Calu3 (cell line): ENCODE measurements around the gene DRC7. TPM values are rescaled to one million over a fixed set of nuclear protein-coding genes. Genes with fewer than 3 reads are reported as not detected.

Experiments
- BruUV-seq: library from RNA; stranded (reverse); fragments of 400-500 nt; replicated peaks from 2 replicates; lab custom pipeline; 2021; lab: Mats Ljungman, UMichigan
- CTCF ChIA-PET: fragments of 300-600 bp; sonication (Branson Sonifier 250); formaldehyde crosslinking; loops from one replicate; lab custom pipeline; 2022; ENCODE audit warnings: antibody characterized with exemption; lab: Charles Lee
- DNase-seq: peaks from one replicate; pipeline ENCODE4 v3.0.0; 2022
- H3K27ac Mint-ChIP-seq: one replicate; pipeline ENCODE4 v1.8.0; 2022; ENCODE audit warnings: mixed read lengths; ENCODE audit not compliant: unreplicated experiment
- H3K27me3 Mint-ChIP-seq: one replicate; pipeline ENCODE4 v1.8.0; 2022; ENCODE audit warnings: mixed read lengths; ENCODE audit not compliant: unreplicated experiment
- H3K36me3 Mint-ChIP-seq: one replicate; pipeline ENCODE4 v1.8.0; 2022; ENCODE audit warnings: mild to moderate bottlenecking, moderate library complexity, mixed read lengths; ENCODE audit not compliant: insufficient read depth, unreplicated experiment
- H3K4me1 Mint-ChIP-seq: one replicate; pipeline ENCODE4 v1.8.0; 2022; ENCODE audit warnings: mild to moderate bottlenecking, low read depth, mixed read lengths; ENCODE audit not compliant: unreplicated experiment
- H3K4me3 Mint-ChIP-seq: one replicate; pipeline ENCODE4 v1.8.0; 2022; ENCODE audit warnings: mild to moderate bottlenecking, low read depth, moderate library complexity, mixed read lengths; ENCODE audit not compliant: unreplicated experiment
- H3K9me3 Mint-ChIP-seq: one replicate; pipeline ENCODE4 v1.8.0; 2022; ENCODE audit warnings: low read depth, mixed read lengths; ENCODE audit not compliant: unreplicated experiment
- intact Hi-C: fragments of 100-400 bp; cut with micrococcal nuclease; formaldehyde crosslinking; loops from one replicate; pipeline ENCODE4 v1.10.0; 2022; ENCODE audit not compliant: unreplicated experiment
- total RNA-seq: library from RNA; stranded (reverse); gene quantifications from 2 replicates; pipeline ENCODE4 v1.2.3, GENCODE V29; 2022
- TF ChIP-seq, protein P1 (sequence below): fragments of 200-600 bp; IDR thresholded peaks from one replicate; pipeline ENCODE4 v1.8.0; 2022; ENCODE audit warnings: antibody characterized with exemption; ENCODE audit not compliant: unreplicated experiment

Gene DRC7
- total RNA-seq, 1 experiment from 2014 or later = not detected

DNA sequence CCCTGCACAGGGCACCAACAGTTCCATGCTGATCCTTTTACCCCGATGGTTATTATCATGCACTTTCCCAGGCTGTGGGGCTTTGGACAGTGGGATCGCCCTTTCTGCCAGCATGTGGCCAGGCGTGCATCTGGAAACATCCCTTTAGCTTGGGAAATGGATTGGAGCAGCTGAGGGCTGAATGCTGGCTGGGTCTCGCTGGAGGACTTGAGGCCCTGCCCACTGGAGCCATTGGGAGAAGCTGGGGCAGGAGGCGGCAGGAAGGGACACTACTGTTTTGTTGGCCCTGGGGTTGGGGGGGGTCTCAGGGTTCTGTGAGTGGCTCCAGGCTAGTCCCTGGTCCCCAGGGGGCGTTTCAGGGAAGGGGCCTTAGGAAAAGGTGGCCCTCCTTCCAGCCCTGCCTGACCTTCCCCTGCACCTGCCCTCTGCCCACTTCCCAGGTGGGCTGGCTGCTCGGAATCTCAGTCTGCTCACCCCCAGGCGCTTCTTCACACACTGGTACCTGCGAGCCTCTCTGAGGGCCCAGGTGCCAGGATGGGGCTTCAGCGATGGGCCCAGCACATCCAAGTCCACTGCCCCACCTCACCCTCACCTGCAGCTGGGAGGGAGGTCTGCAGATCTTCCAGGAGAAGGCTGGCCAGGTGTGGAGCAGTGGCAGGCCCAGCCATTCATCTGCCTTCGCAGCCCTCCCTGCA, 28.1 kb upstream of the DRC7 start:
- Mint-ChIP-seq H3K36me3 (peaks cover 61% of the 10 kb centered on the region), H3K4me3 (no peak overlapping the region), H3K4me1 (no peaks in the 10 kb centered on the region), H3K27ac (no peak overlapping the region), H3K27me3 (peaks cover 31% of the 10 kb centered on the region), H3K9me3 (no peaks in the 10 kb centered on the region)
- CTCF ChIA-PET = no interaction called here
- TF ChIP-seq, protein P1, sequence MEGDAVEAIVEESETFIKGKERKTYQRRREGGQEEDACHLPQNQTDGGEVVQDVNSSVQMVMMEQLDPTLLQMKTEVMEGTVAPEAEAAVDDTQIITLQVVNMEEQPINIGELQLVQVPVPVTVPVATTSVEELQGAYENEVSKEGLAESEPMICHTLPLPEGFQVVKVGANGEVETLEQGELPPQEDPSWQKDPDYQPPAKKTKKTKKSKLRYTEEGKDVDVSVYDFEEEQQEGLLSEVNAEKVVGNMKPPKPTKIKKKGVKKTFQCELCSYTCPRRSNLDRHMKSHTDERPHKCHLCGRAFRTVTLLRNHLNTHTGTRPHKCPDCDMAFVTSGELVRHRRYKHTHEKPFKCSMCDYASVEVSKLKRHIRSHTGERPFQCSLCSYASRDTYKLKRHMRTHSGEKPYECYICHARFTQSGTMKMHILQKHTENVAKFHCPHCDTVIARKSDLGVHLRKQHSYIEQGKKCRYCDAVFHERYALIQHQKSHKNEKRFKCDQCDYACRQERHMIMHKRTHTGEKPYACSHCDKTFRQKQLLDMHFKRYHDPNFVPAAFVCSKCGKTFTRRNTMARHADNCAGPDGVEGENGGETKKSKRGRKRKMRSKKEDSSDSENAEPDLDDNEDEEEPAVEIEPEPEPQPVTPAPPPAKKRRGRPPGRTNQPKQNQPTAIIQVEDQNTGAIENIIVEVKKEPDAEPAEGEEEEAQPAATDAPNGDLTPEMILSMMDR = no peak
- intact Hi-C loops = no loop called here
- BruUV-seq = no TSS peak
- DNase-seq = no peak

DNA sequence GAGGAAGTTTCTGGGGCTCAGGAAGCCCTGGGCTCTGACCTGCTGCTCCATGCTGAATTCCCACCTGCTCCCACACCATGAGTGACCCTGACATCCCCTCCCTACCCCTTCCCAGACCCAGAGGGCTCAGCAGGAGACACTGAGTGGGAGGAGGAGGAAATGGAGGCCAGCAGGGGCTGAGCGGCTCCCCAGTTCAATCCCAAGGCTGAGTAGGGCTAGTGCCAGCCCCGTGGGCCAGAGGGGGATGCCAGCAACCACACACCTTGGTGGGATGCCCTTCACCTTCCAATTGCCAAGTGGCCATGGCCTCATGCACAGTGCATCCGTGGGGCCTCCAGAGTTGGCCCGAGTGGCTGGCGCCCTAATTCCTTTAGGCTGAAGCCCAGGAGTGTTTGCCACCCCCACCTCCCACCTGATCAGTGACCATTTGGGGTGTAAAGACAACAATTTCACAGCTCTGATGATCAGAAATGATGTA, 27.5 kb upstream of the DRC7 start:
- no TSS peak for BruUV-seq
- CTCF ChIA-PET = interaction anchor here (1.2 kb wide), 1 partner anchor 76 kb away, joined by 5 read pairs; no protein-coding TSS in a partner anchor
- H3K4me1 Mint-ChIP-seq = no peaks in the 10 kb centered on the region
- intact Hi-C loops = no loop called here
- H3K27me3 Mint-ChIP-seq = peaks cover 37% of the 10 kb centered on the region
- no peaks in the 10 kb centered on the region for H3K9me3 Mint-ChIP-seq
- H3K36me3 Mint-ChIP-seq = peaks cover 55% of the 10 kb centered on the region
- DNase-seq = no peak
- no peak overlapping the region for H3K27ac Mint-ChIP-seq
- TF ChIP-seq, protein P1 = no peak
- no peak overlapping the region for H3K4me3 Mint-ChIP-seq

DNA sequence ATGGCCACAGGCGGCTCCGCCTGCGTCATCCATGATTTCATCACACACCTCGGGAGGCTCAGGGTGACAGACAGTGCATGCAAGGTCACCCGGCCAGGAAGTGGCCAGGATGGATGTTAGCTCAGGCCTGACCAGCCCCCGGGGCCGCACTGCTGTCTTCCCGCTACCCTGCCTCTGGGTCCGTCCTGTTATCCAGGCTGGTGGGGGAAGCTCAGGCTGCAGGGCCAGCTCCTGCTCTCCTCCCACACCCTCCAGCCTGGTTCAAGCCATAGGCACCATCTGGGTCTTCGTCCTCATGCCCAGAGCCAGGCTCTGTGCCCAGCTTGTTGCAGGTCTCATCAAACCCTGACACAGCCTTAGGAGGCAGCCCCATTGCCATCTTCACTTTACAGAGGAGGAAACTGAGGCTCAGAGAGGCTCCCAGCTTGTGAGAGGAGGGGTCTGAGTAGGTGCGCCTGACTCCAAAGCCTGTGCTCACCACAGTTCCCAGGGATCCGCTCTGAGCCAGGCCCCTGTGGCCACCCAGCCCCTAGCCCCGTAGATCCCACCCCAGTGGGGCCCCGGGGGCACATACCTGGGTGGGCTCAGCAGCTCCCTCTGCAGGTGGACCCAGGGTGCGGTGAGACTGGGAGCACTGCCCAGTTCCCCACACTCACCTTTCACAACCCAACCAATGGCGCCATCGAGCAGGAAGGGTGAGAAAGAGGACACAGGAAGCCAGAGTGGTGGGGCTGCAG, 26.9 kb upstream of the DRC7 start:
- H3K36me3 Mint-ChIP-seq = peaks cover 49% of the 10 kb centered on the region
- no peaks in the 10 kb centered on the region for H3K4me1 Mint-ChIP-seq
- peaks cover 42% of the 10 kb centered on the region for H3K27me3 Mint-ChIP-seq
- H3K27ac Mint-ChIP-seq = no peak overlapping the region
- peak; percentile 34 for DNase-seq
- TF ChIP-seq, protein P1 = peak; percentile 56
- H3K9me3 Mint-ChIP-seq = no peaks in the 10 kb centered on the region
- CTCF ChIA-PET = interaction anchor here (1.2 kb wide), 1 partner anchor 77 kb away, joined by 5 read pairs; no protein-coding TSS in a partner anchor
- BruUV-seq = no TSS peak
- H3K4me3 Mint-ChIP-seq = no peak overlapping the region
- intact Hi-C loops = no loop called here

DNA sequence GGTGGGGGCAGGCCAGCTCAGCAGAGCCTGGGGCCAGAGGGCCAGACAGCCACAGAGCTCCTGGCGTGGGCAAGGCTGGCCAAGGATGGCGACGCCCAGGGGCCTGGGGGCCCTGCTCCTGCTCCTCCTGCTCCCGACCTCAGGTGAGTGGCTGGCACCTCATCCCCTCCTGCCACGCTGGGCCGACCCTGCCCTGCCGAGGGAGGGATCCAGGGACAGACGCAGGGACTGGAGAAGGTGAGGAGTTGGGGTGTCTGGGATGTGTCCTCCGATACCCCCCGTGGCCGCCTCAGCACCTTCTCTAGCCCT, 26.4 kb upstream of the DRC7 start, which contains the start of gene ADGRG3:
TSS of gene ADGRG3 (plus strand) at position 44 of the 309 bp plus-strand sequence. CDS start at position 86, 42 bp downstream.
- H3K9me3 Mint-ChIP-seq = no peaks in the 10 kb centered on the region
- H3K4me1 Mint-ChIP-seq = no peaks in the 10 kb centered on the region
- DNase-seq = no peak
- H3K36me3 Mint-ChIP-seq = peaks cover 43% of the 10 kb centered on the region
- peak within 1 kb of the TSS; percentile 43 for H3K27ac Mint-ChIP-seq
- TF ChIP-seq, protein P1 = no peak
- CTCF ChIA-PET = interaction anchor here (1.2 kb wide), 1 partner anchor 77 kb away, joined by 5 read pairs; no protein-coding TSS in a partner anchor
- peaks cover 47% of the 10 kb centered on the region for H3K27me3 Mint-ChIP-seq
- no peak within 1 kb of the TSS for H3K4me3 Mint-ChIP-seq
- BruUV-seq = no TSS peak
- intact Hi-C loops = no loop called here
